GM21786 (cell line): ENCODE measurements around the gene TRAP1.
A peak's percentile ranks its signal among the peaks of the same experiment; 100 is the strongest.
"Not testable (repeated sequence)": the region's sequence is repeated elsewhere in the genome, so short reads cannot be mapped to it uniquely, and the experiment has no call there.

ENCODE experiments used
- ATAC-seq: cut with Tn5 transposase; IDR thresholded peaks from one replicate; pipeline ENCODE4 v1.9.1; 2021; ENCODE audit not compliant: unreplicated experiment

The TRAP1 gene

DNA sequence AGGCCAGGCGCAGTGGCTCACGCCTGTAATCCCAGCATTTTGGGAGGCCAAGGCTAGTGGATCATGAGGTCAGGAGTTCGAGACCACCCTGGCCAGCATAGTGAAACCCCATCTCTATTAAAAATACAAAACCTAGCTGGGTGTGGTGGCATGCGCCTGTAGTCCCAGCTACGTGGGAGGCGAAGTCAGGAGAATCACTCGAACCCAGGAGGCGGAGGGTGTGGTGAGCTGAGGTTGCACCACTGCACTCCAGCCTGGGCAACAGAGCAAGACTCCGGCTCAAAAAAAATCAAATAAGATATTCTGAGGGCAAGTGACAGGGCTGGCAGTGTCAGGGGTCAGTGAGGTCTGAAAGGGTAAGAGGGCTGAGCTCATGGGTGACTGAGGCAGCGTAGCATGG is 2.9 kb downstream of the TRAP1 start:
- not testable (repeated sequence) for ATAC-seq

GRCh38 chr16:3713587-3714242 is 3.6 kb downstream of the TRAP1 start:
- ATAC-seq, result no peak

- ATAC-seq, result no peak
Measured at GRCh38 chr16:3712861-3713372, 4.4 kb downstream of the TRAP1 start.

DNA sequence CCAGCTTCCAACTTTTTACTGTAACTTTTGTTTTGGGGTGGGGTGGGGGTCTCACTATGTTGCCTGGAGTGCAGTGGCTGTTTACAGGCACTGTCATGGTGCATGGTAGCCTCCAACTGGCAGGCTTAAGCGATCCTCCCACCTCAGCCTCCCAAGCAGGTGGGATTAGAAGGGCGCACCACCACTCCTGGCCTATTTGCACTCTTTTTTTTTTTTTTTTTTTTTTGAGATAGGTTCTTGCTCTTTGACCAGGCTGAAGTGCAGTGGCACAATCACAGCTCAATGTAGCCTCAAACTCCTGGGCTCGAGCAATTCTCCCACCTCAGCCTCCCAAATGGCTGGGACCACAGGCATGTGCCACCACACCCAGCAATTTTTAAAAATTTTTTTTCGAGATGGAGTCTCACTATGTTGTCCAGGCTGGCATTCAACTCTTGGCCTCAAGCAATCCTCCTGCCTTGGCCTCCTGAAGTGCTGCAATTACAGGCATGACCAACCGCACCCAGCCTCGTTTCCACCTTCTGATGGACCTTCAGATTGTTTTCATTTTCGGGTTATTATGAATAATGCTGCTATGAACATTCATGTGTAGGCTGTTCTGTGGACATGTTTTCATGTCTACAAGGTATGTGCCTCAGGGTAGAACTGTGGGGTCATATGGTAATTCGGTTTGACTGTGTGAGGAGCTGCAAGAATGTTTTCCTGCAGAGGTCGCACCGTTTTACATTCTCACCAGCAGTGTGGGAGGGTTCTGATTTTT is 10.9 kb downstream of the TRAP1 start:
- no peak for ATAC-seq

GRCh38 chr16:3702082-3702481 is 15.2 kb downstream of the TRAP1 start:
- ATAC-seq, result no peak

DNA sequence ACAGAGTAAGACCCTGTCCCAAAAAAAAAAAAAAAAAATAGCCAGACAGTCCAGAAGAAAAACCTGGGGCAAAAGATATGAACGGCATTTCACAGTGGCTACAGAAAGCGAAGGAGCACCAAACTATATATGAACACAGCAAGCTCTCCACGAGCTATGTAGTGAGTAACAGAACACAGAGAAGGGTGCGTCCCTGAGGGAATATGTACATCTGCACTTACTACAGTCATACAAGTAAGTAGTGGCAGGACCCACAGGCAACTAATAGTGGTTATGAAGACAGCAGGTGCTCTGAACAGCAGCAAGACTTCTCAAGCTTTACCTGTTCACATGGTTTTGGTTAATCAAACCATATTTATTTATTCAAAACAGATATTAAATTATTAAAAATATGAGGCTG is 15.8 kb downstream of the TRAP1 start:
- ATAC-seq, result no peak

GRCh38 chr16:3698941-3699340 is 18.4 kb downstream of the TRAP1 start:
- ATAC-seq, result no peak

DNA sequence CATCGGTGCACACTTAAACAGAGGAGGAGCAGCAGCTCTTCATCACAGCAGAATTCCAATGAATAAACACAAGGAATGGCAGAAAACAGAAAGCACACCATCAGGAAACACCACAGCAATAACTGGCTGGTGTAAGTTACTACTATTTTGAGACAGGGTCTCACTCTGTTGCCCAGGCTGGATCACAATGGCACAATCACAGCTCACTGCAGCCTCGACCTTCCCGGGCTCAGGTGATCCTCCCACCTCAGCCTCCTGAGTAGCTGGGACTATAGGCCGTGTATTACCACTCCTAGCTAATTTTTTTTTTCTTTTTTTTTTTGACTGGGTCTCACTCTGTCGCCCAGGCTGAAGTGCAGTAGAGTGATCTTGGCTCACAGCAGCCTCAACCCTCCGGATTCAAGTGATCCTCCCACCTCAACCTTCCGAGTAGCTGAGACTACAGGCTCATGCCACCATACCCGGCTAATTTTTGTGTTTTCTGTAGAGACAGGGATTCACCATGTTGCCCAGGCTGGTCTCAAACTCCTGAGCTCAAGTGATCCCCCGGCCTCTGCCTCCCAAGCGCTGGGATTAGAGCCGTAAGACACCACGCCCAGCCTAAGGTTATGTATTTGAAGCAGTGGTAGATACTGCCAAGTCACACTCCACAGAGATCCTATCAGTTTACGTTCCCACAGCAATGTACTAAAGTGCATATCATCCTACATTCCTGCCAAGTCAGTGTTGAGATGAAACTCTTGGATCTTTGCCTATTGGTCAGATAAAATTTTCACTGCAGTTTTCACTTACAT is 20.7 kb downstream of the TRAP1 start:
- no peak for ATAC-seq

GRCh38 chr16:3695610-3696369 is 21.5 kb downstream of the TRAP1 start:
- no peak for ATAC-seq

- no peak for ATAC-seq
Measured at GRCh38 chr16:3694051-3694450, 23.3 kb downstream of the TRAP1 start.

GRCh38 chr16:3691761-3692160 is 25.6 kb downstream of the TRAP1 start:
- no peak for ATAC-seq

DNA sequence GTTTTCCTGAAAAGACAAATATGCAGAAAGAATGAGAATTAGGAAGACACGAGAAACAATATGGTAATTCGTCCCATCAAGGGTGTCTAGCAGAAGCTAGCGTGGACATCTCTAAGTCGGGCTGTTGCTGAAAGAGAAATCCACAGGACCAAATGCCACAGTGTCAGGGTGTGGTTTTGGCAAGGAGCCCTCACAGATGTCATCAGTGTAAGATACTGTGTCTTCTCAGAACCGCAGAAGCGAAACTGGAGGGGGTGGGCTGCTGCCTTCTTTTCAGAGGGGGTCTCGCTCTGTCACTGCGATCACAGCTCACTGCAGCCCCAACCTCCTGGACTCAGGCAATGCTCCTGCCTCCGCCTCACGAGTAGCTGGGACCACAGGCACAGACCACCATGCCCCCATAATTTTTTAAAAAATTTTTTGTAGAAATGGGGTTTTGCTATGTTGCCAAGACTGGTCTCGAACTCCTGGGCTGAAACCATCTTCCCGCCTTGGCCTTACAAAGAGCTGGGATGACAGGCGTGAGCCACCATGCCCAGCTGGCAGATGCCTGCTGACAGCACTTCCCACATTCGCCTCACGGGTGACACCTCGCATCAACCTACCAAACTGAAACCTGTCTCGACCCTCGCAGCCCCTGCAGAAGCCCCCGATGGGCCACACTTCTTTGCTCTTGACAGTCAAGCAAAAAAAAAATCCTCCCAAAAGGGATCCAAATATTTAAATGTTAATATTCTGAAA is 26.2 kb downstream of the TRAP1 start:
- no peak for ATAC-seq

DNA sequence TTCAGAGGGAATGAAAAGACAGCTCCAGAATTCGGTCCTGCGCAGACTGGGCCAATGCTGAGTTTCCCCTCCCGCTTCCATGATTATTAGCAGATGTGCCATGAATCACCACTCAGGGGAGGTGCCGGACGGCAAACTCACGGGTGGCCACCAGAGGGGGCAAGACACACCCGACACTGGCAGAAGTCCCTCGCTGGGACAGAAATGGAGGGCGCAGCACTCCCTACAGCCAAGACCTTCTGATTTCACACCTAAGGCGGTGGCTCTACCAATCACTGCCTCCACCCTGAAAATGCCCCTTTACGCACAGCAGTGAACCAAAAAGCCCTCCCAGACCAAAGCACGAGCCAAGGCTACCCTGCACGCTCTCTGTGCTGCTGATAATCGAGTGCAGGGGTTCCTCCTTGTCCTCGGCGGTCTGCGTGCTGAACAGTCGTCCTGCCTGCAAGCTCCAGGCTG is 26.8 kb downstream of the TRAP1 start:
- ATAC-seq, result peak; percentile 74

GRCh38 chr16:3689731-3690130 is 27.6 kb downstream of the TRAP1 start:
- ATAC-seq, result no peak

DNA sequence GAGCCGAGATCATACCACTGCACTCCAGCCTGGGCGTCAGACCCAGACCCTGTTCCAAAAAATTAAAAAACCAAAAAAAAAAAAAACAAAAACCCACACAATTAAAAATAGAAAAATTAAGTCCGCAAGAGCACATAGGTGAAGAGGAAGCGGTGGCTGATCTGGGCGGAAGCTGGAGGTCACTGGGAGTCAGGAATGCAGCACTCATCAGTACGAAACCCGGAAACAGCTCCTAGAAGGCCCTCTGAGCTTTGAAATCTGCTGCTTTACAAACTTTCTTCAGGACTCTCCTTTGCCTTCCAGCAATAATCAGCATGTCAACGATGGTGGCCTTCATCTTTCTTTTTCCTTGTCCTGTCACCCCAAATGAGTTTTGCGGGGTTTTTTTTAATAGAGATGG is 29.5 kb downstream of the TRAP1 start:
- no peak for ATAC-seq

GRCh38 chr16:3687021-3687420 is 30.3 kb downstream of the TRAP1 start:
- no peak for ATAC-seq

GRCh38 chr16:3681206-3681605 is 36.1 kb downstream of the TRAP1 start:
- ATAC-seq, result no peak

DNA sequence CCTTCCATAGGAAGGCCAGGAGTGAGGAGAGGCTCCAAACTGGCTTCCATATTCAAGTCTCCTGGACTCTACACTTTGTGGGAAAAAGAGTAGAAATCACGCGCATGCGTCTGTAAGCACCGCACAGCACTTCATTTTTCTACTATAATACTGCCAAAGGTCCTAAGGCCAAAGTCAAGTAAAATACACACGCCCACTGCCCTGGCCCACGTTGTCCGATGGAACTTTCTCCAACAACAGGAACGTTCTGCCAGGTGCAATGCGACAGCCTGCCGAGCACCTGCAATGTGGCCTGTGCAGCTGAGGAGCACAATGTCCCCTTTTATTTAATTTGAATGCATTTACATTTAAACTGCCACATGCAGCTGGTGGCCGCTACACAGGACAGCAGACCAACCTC is 39.3 kb downstream of the TRAP1 start:
- no peak for ATAC-seq

DNA sequence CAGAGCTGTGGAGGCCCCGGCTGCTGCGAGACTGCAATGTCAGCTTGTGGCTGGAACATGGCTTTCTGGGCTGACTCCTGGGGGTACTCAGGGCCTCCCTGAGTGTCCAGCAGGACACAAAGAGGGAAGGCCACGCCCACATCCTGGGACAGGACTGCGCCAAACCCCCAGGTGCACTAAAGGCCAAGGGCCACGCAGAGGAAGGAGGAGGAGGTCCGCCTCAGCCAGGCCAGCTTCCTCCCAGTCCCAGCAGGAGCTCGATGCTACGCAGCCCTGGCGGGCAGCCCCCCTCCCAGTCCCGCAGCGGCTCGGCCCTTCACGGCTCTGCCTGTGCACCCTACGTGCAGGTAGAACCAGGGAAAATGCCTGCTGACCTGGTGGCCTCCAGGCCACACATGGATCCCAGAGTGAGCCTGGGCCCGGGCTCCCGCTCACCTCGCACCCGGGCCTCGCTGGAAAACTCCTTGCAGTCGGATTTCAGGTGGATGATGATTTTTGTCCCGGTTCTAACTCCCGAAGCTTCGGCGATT is 41.7 kb downstream of the TRAP1 start:
- no peak for ATAC-seq
